ENCODE measurements around the gene RAB11FIP4.

- TF ChIP-seq CTCF (IDR thresholded peaks at IDR 0.05) (no peak), POLR2A (IDR thresholded peaks at IDR 0.05) (no peak), POLR2AphosphoS5 (IDR thresholded peaks at IDR 0.05) (no peak)
Observed at GRCh38 chr17:31490019-31490650, 98.7 kb downstream of the RAB11FIP4 start.

Data from transverse colon (tissue), 4 donors.